ENCODE data around the gene OSCP1.
A peak's percentile ranks its signal among the peaks of the same experiment; 100 is the strongest.

Gene OSCP1

DNA sequence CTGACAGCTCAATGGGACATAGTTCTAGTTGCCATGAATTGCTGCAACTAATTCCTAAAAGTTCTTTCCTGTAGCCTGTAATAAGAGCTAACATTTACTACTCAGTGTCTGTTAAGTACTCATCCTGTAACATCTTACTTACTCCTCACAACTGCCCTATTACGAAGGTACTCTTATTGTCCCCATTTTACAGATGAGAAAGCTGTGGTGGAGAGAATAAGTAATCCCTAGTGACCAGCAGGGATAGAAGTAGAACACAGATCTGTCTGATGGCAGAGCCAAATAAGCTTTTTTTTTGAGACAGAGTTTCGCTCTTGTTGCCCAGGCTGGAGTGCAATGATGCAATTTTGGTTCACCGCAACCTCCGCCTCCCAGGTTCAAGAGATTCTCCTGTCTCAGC, 67.6 kb downstream of the OSCP1 start:
- DNase-seq (ENCODE audit: low read depth in 3 of 3), result no peak

DNA sequence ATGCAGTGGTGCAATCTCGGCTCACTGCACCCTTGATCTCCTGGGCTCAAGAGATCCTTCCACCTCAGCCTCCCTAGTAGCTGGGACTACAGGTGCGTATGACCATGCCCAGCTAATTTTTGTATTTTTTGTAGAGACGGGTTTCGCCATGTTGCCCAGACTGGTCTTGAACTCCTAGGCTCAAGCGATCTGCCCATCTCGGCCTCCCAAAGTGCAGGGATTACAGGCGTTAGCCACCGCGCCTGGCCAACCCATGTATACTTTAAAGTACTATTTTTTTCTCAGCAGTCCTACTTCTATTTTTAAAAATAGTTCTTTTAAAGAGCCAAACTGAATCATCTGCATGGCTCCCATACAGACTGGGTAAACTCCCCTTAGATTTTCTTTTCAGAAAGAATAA, 68.0 kb downstream of the OSCP1 start:
- no peak for DNase-seq (ENCODE audit: low read depth in 3 of 3)

DNA sequence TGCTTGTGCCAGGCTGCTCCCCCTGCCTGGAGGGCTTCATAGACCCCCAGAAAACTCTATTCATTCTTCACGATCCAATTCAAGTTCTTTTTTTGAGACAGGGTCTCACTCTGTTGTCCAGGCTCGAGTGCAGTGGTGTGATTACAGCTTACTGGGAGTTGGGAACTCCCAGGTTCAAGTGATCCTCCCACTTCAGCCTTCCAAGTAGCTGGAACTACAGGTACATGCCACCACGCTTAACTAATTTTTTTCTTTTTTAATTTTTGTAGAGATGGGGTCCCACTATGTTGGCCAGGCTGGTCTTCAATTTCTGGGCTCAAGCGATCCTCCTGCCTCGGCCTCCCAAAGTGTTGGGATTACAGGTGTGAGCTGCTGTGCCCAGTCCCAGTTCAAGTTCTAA, 68.8 kb downstream of the OSCP1 start:
- no peak for DNase-seq (ENCODE audit: low read depth in 3 of 3)

DNA sequence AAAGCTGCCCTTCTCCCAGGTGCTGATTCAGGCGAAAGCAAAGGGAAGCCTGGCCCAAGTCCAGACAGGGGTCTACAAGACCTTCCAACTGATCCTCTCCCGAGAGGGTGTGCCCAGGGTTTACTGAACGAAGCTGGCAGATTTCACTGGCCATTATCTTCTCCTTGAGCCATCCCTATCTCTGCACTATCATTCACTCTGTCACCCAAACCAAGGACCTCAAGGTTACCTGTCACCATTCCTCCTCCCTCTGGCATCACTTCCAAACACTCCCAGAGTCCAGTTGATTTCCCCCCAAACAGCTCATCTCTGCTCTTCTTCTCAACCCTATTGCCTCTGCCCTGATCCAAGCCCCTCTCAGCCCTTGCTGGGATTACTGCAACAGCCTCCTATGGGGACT, 69.5 kb downstream of the OSCP1 start:
- DNase-seq (ENCODE audit: low read depth in 3 of 3), result no peak

DNA sequence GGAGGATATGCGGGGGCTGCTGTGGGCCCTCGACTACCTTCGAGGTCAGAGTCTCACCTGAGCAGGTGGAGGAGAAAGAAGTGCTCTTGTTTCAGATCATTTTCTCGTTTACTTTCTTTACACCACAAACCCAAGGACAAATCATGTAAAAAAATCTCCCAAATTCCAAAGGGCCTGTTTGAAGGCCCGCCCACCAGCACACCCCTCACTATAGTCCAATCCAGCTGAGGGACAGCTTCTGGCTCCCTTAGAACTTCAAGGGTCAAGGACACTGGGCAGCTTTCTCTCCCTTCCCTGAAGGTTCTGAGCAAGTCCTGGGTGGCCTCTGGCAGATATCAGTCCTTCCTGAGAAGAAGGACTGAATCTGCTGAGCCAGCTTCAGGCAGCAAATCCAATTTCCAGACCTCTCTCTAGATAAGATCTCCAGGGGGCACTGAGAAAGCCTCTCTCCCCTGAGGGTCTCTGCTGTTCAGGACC, 70.1 kb downstream of the OSCP1 start:
- no peak for DNase-seq (ENCODE audit: low read depth in 3 of 3)

DNA sequence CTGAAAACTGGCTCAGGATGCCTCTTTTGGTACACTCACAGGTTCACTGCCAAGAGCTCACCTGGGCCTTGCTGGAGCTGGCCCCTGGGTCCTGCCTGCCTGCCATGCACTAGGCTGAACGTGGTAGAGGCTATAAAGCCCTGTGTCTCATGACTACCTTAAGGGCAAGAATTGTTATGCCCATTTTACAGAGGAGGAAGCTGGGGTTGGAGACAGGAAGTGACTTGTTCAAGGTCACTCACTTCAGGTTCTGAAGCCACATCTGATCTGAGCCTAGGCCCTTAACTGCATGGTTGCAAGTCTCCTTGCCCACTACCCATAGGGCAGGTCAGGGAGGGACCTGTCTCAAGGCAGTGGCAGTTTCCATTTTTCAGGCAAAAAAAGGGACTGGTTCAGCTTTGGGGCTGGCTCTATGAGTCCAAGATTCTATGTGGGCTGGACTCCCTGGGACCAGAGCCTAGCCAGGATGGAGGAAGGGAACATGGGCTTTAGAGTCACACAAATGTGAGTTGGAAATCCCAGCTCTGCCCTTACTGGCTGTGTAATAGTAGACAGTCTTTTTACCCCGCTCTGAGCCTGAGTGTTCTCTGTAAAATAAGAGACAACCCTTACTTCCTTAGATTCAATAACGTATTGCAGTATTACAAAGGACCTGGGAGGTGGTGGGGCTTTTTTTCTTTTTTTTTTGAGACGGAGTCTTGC, 72.3 kb downstream of the OSCP1 start:
- DNase-seq (ENCODE audit: low read depth in 3 of 3), result no peak

DNA sequence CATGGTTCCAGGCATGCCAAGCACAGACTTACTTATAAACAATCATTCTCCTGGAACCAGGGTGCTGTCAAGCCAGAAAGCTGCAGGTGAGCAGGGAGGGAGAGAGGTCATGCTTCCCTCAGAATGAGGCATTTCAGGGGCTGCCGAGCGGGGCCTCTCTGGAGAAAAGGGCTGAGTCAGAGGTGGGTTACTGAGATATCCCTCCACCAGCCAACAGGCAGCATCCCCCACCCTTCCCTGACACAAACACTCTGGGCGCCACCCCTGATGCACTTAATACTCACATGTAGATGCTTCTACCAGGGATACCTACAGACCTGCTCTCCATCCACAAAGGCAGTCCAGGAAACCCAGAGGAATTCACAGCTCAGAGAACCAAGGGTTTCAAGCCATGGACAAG, 77.6 kb downstream of the OSCP1 start:
- no peak for DNase-seq (ENCODE audit: low read depth in 3 of 3)

DNA sequence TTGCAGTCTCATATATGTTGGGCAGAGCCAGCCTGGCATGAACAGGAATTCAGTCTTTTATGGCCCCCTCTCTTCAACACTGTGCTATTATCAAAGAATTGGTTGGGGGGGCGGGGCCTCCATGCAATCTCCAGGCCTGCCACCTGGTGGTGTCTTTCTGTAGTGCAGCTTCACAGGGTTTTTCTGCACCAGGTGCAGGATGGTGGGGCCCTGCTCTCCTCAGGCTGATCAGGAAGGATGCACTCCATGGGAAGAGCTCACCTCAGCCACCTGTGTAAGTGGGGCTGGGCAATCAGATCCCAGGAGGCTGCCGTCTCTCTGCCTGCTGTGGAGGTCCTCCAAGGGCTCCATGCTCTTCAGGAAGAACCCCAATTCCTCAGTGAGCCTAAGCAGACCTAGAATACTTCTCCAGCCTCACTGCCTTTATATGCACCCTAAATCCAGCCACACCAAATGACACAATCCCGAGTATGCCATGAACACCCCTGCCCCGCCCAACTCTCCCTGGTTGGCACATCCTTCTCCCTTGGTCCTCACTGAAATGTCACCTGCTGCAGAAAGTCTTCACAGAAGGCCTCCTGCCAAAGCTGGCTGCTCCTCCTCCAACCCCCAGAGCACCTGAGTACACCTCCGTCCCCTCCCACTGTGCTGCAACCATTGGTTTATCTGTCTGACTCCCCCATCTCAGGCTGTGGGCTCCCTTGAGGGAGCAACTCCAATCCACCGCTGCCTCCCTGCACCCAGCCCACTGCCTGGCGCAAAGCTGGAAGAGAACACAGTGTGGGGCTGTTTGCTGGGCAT, 81.0 kb downstream of the OSCP1 start:
- DNase-seq (ENCODE audit: low read depth in 3 of 3), result peak; percentile 67 to 82 (median 69)
